Measurements from ENCODE around the gene PIK3R6.

DNA sequence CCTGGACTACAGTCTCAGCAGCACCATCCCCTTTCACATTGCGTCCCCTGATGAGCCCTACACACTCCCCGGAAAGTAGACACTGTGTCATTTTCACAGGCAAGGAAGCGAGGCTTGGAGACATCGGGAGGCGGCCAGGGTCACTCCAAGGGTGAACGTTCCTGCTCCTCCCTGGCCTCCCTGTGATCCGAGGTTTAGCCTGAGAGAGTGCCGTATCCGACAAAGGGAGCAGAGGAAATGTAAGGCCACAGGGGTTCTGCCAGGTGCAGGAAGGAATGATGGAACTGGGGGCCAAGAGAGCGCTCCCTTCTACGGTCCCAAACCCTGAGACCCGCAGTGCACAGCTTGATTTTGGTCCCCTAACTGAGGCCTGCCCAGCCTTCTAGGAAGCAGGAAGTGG, 8.0 kb upstream of the PIK3R6 start:
- no peak for TF ChIP-seq POLR2A (IDR thresholded peaks at IDR 0.05)
- TF ChIP-seq, protein P1, sequence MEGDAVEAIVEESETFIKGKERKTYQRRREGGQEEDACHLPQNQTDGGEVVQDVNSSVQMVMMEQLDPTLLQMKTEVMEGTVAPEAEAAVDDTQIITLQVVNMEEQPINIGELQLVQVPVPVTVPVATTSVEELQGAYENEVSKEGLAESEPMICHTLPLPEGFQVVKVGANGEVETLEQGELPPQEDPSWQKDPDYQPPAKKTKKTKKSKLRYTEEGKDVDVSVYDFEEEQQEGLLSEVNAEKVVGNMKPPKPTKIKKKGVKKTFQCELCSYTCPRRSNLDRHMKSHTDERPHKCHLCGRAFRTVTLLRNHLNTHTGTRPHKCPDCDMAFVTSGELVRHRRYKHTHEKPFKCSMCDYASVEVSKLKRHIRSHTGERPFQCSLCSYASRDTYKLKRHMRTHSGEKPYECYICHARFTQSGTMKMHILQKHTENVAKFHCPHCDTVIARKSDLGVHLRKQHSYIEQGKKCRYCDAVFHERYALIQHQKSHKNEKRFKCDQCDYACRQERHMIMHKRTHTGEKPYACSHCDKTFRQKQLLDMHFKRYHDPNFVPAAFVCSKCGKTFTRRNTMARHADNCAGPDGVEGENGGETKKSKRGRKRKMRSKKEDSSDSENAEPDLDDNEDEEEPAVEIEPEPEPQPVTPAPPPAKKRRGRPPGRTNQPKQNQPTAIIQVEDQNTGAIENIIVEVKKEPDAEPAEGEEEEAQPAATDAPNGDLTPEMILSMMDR (IDR thresholded peaks at IDR 0.05) = no peak
